Endodermal cell (in vitro differentiated cells): ENCODE data around the gene TNRC6C. TPM values are rescaled to one million over a fixed set of nuclear protein-coding genes. Genes with fewer than 3 reads are reported as not detected.
A peak's percentile ranks its signal among the peaks of the same experiment; 100 is the strongest.

Experiments used
- DNase-seq: peaks from one replicate; pipeline ENCODE4 v3.0.0-alpha.2; 2017
- H3K27ac ChIP-seq: 2 replicates; pipeline ENCODE4 v1.5.1; 2013; ENCODE audit warnings: mild to moderate bottlenecking, low read depth, low read length, moderate library complexity
- H3K27me3 ChIP-seq: 2 replicates; pipeline ENCODE4 v1.6.1; 2013; ENCODE audit warnings: mild to moderate bottlenecking, low read length, moderate library complexity; ENCODE audit not compliant: insufficient read depth, control insufficient read depth, poor library complexity, severe bottlenecking
- H3K36me3 ChIP-seq: 2 replicates; pipeline ENCODE4 v1.7.0; 2013; ENCODE audit warnings: mild to moderate bottlenecking, low read length, moderate library complexity; ENCODE audit not compliant: control insufficient read depth, insufficient read depth
- H3K4me1 ChIP-seq: one replicate; pipeline ENCODE4 v1.7.0; 2013; ENCODE audit warnings: low read length; ENCODE audit not compliant: control insufficient read depth, insufficient read depth
- H3K4me3 ChIP-seq: 2 replicates; pipeline ENCODE4 v1.5.1; 2013; ENCODE audit warnings: mild to moderate bottlenecking, low read length, moderate library complexity
- H3K9ac ChIP-seq: 2 replicates; pipeline ENCODE4 v1.6.1; 2013; ENCODE audit warnings: mild to moderate bottlenecking, low read length, moderate library complexity; ENCODE audit not compliant: poor library complexity, severe bottlenecking; ENCODE audit errors: extremely low read depth
- H3K9me3 ChIP-seq: 2 replicates; pipeline ENCODE4 v1.6.1; 2013; ENCODE audit warnings: mild to moderate bottlenecking, low read length, moderate library complexity; ENCODE audit not compliant: control insufficient read depth
- H3K27ac Mint-ChIP-seq: 2 replicates; pipeline ENCODE4 v1.8.0; 2020; ENCODE audit warnings: mixed read lengths
- H3K27me3 Mint-ChIP-seq: 2 replicates; pipeline ENCODE4 v1.8.0; 2021; ENCODE audit warnings: mild to moderate bottlenecking, mixed read lengths; ENCODE audit not compliant: insufficient read depth
- H3K36me3 Mint-ChIP-seq: 2 replicates; pipeline ENCODE4 v1.8.0; 2020; ENCODE audit warnings: low read depth, mixed read lengths
- H3K4me1 Mint-ChIP-seq: 2 replicates; pipeline ENCODE4 v1.8.0; 2020; ENCODE audit warnings: mixed read lengths
- H3K4me3 Mint-ChIP-seq: 2 replicates; pipeline ENCODE4 v1.8.0; 2020; ENCODE audit warnings: mild to moderate bottlenecking, moderate library complexity, mixed read lengths
- H3K9me3 Mint-ChIP-seq: 2 replicates; pipeline ENCODE4 v1.8.0; 2020; ENCODE audit warnings: mild to moderate bottlenecking, mixed read lengths
- WGBS, 2 experiments: methylation state at CpG; one replicate each; pipeline versions ENCODE4 v1.1.5 to v1.1.7; 2013; ENCODE audit warnings: missing lambda C conversion rate in 2 of 2, mixed read lengths in 1 of 2; ENCODE audit not compliant: insufficient coverage in 1 of 2, insufficient read length in 1 of 2; 5-methylcytosine and 5-hydroxymethylcytosine counted together
- total RNA-seq, 2 donors: library from RNA; stranded (reverse); fragmentation: NEBNext Ultra II Directional in 1 of 2; extraction: Animal tissue kit (Norgen Biotek cat#: 25700) in 1 of 2; gene quantifications; 2 replicates in 1 of 2; 3 replicates in 1 of 2; pipeline ENCODE4 v1.2.1, GENCODE V29; 2021
- TF ChIP-seq, protein P1 (sequence below): fragments of 200-600 bp; sonication (generic); conservative IDR thresholded peaks from 2 replicates; pipeline ENCODE4 v1.5.0; 2021; ENCODE audit warnings: antibody characterized with exemption, mild to moderate bottlenecking

Gene TNRC6C
- total RNA-seq, 2 donors from 2014 or later = 22.4 to 40.2 TPM

DNA sequence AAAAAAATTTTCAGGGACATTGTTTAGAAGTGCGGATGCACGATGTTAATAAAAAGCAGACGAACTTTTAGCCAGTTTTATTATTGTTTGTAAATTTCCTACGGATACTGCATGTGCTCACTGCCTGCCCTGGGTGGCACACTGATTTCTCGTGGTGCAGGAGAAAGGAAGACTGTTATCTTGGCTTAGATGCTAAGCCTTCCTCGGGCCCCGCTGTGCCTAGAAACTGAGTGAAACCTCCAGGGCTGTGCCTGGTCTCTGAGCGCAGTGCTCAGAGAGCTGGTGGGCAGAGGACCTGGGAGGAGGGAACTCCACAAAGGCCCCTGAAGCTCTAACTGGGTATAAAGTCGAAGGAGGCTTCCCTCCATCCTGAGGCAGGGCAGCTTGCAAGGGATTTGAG lies 35.4 kb upstream of the TNRC6C start:
- Histone ChIP-seq H3K9me3 (peaks cover 10% of the 10 kb centered on the region), H3K9ac (no peak overlapping the region), H3K36me3 (no peaks in the 10 kb centered on the region), H3K4me3 (no peak overlapping the region), H3K27me3 (no peaks in the 10 kb centered on the region), H3K4me1 (peaks cover 10% of the 10 kb centered on the region), H3K27ac (no peak overlapping the region)
- H3K27me3 Mint-ChIP-seq = peaks cover 42% of the 10 kb centered on the region
- H3K4me1 Mint-ChIP-seq = peaks cover 48% of the 10 kb centered on the region
- no peaks in the 10 kb centered on the region for H3K36me3 Mint-ChIP-seq
- H3K9me3 Mint-ChIP-seq = peaks cover 19% of the 10 kb centered on the region
- peak; percentile 61 for DNase-seq
- TF ChIP-seq, protein P1, sequence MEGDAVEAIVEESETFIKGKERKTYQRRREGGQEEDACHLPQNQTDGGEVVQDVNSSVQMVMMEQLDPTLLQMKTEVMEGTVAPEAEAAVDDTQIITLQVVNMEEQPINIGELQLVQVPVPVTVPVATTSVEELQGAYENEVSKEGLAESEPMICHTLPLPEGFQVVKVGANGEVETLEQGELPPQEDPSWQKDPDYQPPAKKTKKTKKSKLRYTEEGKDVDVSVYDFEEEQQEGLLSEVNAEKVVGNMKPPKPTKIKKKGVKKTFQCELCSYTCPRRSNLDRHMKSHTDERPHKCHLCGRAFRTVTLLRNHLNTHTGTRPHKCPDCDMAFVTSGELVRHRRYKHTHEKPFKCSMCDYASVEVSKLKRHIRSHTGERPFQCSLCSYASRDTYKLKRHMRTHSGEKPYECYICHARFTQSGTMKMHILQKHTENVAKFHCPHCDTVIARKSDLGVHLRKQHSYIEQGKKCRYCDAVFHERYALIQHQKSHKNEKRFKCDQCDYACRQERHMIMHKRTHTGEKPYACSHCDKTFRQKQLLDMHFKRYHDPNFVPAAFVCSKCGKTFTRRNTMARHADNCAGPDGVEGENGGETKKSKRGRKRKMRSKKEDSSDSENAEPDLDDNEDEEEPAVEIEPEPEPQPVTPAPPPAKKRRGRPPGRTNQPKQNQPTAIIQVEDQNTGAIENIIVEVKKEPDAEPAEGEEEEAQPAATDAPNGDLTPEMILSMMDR = no peak
- 79 to 94% methylated on average over 5 to 9 of the region's 9 CpGs for WGBS, 2 experiments
- H3K27ac Mint-ChIP-seq = no peak overlapping the region
- H3K4me3 Mint-ChIP-seq = no peak overlapping the region

DNA sequence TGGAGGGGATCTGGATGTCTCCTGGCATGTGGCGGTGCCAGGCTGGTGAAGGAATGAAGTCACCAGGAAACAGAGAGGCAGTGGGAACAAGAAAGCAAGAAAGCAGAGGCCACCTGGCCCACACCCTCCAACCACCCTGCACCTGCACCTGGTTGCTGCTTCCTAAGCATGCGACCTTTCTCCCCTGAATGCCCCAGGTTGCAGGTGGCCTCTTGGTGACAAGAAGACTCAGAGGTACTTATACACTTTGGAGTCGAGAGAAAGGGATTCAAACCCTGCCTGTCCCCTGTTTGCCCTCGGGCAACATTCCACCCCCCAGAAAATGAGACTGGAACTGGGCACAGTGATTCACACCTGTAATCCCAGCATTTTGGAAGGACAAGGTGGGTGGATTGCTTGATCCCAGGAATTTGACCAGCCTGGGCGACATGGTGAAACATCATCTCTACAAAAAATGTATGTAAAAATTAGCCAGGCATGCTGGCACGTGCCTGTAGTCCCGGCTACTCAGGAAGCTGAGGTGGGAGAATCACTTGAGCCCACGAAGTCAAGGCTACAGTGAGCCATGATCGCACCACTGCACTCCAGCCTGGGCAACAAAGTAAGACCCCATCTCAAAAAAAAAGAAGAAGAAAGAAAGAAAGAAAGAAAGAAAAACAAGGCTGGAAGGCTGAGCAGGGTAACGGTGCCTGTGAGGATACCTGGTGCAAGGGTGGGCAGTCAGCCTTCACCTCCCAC lies 34.6 kb upstream of the TNRC6C start:
- Histone ChIP-seq H3K9me3 (peaks cover 10% of the 10 kb centered on the region), H3K9ac (no peak overlapping the region), H3K4me3 (no peak overlapping the region), H3K36me3 (no peaks in the 10 kb centered on the region), H3K4me1 (peaks cover 14% of the 10 kb centered on the region), H3K27me3 (no peaks in the 10 kb centered on the region), H3K27ac (no peak overlapping the region)
- peaks cover 17% of the 10 kb centered on the region for H3K9me3 Mint-ChIP-seq
- no peaks in the 10 kb centered on the region for H3K36me3 Mint-ChIP-seq
- peaks cover 39% of the 10 kb centered on the region for H3K27me3 Mint-ChIP-seq
- no peak overlapping the region for H3K27ac Mint-ChIP-seq
- H3K4me3 Mint-ChIP-seq = peak overlapping the region; percentile 33
- WGBS, 2 experiments = 85 to 87% methylated on average over 7 to 10 of the region's 10 CpGs
- peaks cover 54% of the 10 kb centered on the region for H3K4me1 Mint-ChIP-seq
- DNase-seq = peak; percentile 64
- TF ChIP-seq, protein P1 = no peak

DNA sequence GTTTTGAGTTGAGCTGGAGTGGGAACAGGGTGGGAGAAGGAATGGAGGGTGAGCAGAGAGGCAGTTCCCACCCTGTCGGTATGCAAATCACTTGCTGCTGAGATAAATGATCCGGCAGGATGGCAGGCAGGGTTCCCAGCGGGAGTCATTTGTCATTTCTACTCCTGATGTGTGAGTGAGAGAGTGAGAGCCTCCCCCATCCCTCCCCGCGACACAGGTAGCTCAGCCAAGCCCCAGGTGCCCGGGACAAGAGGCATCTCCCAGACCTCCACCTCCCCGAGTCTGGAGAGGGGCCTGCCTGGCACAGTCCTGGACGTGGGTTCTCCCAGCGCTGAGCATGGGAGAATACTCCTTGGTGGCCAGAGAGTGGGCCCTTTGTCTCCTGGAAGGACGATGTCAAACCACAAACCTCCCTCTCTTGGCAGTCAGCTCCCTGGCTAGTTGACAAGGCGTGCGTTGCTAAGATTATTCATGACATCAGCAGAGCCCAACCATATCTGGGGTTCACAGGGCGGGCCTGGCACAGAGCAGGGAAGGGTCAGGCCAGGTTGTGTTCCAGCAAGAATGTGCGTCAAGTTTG lies 33.7 kb upstream of the TNRC6C start:
- H3K27ac ChIP-seq = no peak overlapping the region
- DNase-seq = peak; percentile 97
- TF ChIP-seq, protein P1 = no peak
- no peaks in the 10 kb centered on the region for H3K27me3 ChIP-seq
- H3K4me1 ChIP-seq = peaks cover 21% of the 10 kb centered on the region
- Mint-ChIP-seq H3K27ac (no peak overlapping the region), H3K27me3 (peaks cover 32% of the 10 kb centered on the region), H3K36me3 (no peaks in the 10 kb centered on the region), H3K9me3 (peaks cover 13% of the 10 kb centered on the region), H3K4me1 (peaks cover 57% of the 10 kb centered on the region), H3K4me3 (peak overlapping the region; percentile 33)
- WGBS, 2 experiments = 6 to 24% methylated on average over 3 to 14 of the region's 14 CpGs
- H3K9me3 ChIP-seq = peaks cover 10% of the 10 kb centered on the region
- H3K4me3 ChIP-seq = peak overlapping the region; percentile 35
- H3K36me3 ChIP-seq = no peaks in the 10 kb centered on the region
- no peak overlapping the region for H3K9ac ChIP-seq
